Measurements from ENCODE around the gene PTPRD.
A peak's percentile ranks its signal among the peaks of the same experiment; 100 is the strongest.

PTPRD gene

GRCh38 chr9:9730174-9730573, 882.6 kb downstream of the PTPRD start:
- DNase-seq, result no peak

- DNase-seq, result no peak
These were observed 883.7 kb downstream of the PTPRD start for GRCh38 chr9:9729082-9729481.

- no peak for DNase-seq
These were observed 893.3 kb downstream of the PTPRD start for GRCh38 chr9:9719373-9720112.

- no peak for DNase-seq
These were observed 894.1 kb downstream of the PTPRD start for GRCh38 chr9:9718691-9719090.

- DNase-seq, result no peak
These were observed 933.4 kb downstream of the PTPRD start for GRCh38 chr9:9679433-9679832.

- no peak for DNase-seq
These were observed 938.3 kb downstream of the PTPRD start for GRCh38 chr9:9674461-9674860.

- no peak for DNase-seq
These were observed 942.3 kb downstream of the PTPRD start for GRCh38 chr9:9670454-9670853.

- DNase-seq, result no peak
These were observed 967.8 kb downstream of the PTPRD start for GRCh38 chr9:9645006-9645405.

GRCh38 chr9:9631284-9631683, 981.5 kb downstream of the PTPRD start:
- no peak for DNase-seq

GRCh38 chr9:9625248-9625647, 987.6 kb downstream of the PTPRD start:
- DNase-seq, result no peak

- no peak for DNase-seq
These were observed 989.3 kb downstream of the PTPRD start for GRCh38 chr9:9623506-9623905.

- no peak for DNase-seq
These were observed 991.4 kb downstream of the PTPRD start for GRCh38 chr9:9621355-9621940.

GRCh38 chr9:9620736-9621135, 992.1 kb downstream of the PTPRD start:
- DNase-seq, result no peak

GRCh38 chr9:9615086-9615485, 997.7 kb downstream of the PTPRD start:
- DNase-seq, result no peak

- DNase-seq, result no peak
These were observed 998.2 kb downstream of the PTPRD start for GRCh38 chr9:9614607-9615006.

GRCh38 chr9:9612755-9613154, 1000.0 kb downstream of the PTPRD start:
- DNase-seq, result no peak

GRCh38 chr9:9612270-9612669, 1000.5 kb downstream of the PTPRD start:
- DNase-seq, result peak; percentile 50

GRCh38 chr9:9605681-9606080, 1007.1 kb downstream of the PTPRD start:
- DNase-seq, result no peak

- DNase-seq, result no peak
These were observed 1009.5 kb downstream of the PTPRD start for GRCh38 chr9:9603345-9603744.

GRCh38 chr9:9598723-9599122, 1014.1 kb downstream of the PTPRD start:
- no peak for DNase-seq

GRCh38 chr9:9592104-9592503, 1020.7 kb downstream of the PTPRD start:
- DNase-seq, result no peak

- no peak for DNase-seq
These were observed 1026.9 kb downstream of the PTPRD start for GRCh38 chr9:9585920-9586319.

- DNase-seq, result no peak
These were observed 1038.7 kb downstream of the PTPRD start for GRCh38 chr9:9574080-9574479.

GRCh38 chr9:9565700-9566099, 1047.1 kb downstream of the PTPRD start:
- DNase-seq, result no peak

- no peak for DNase-seq
These were observed 1049.0 kb downstream of the PTPRD start for GRCh38 chr9:9563817-9564216.
